Stimulated activated CD8-positive, alpha-beta memory T cell treated with anti-CD3 and anti-CD28 coated beads, Interleukin-4, amount 100 ng/mL, for 4 hours (primary cell): Measurements from ENCODE around the gene PDIA5.

Source experiments
- DNase-seq, 2 donors: peaks; one replicate each; pipeline ENCODE4 v3.0.0-alpha.2; 2020; ENCODE audit warnings: low read depth in 2 of 2, low spot score in 1 of 2

The PDIA5 gene

DNA sequence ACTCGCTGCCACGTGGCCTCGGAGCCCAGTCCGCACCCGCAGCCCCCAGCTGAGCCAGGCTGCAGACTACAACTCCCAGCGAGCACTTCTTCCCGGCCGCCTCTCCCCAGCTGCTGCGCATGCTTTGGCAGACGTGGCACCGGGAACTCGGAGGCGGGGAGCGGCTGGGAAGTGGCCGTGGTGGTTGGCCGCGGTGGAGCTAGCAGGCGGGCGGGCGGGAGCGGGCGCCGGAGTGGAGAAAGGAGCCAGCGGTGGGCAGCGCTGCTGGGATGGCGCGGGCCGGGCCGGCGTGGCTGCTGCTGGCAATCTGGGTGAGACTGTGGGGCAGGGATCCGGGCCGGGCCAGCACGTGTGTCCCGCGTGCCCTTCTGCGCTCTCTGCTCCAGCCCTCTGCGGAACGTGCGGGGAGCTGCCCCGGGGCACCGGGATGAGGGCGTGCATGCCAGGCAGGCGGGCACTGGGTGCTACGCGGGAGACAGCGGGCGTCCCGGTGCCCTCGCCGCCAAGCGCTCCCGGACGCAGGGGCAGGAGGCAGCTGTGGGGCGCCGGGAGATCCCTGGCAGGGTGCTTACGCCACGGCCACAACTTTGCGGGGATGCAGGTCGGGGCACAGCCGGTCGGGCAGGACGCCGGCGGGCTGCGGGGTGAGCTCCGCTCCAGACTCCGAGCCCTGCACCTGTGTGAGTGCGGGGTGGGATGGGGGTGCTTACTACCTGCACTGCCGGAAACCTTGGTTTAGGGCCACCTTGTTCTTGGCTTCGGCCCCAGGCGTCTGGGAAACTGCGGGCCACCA is at the start of gene PDIA5:
TSS of gene PDIA5 (plus strand) at position 130 of the 793 bp plus-strand sequence. CDS start at position 270, 140 bp downstream.
- DNase-seq, result peak; percentile 44 to 57

GRCh38 chr3:123018683-123019082 is 48.1 kb upstream of the PDIA5 start:
- no peak for DNase-seq

GRCh38 chr3:123019161-123019560 is 47.7 kb upstream of the PDIA5 start:
- DNase-seq, result no peak

GRCh38 chr3:123019591-123019990 is 47.2 kb upstream of the PDIA5 start:
- DNase-seq, result no peak

DNA sequence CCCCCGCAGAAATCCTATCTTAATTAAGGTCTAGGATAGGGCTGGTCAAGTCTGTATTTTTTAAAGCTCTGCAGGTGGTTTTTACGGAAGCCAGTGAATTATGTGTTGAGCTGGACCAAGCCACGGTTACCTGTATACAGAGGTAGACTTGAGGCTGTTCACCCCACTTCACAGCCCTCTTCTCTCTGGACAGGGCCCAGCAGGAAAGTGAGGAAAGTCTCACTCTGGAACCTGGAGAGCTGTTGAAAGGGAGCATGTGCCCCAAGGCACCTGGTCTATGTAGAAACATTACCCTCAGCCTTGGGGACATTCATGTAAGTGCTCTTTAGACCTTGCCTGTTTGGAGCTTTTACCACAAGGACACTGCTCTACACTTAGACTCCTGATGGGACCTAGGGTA is 46.1 kb upstream of the PDIA5 start:
- DNase-seq, result no peak

GRCh38 chr3:123021388-123021787 is 45.4 kb upstream of the PDIA5 start:
- no peak for DNase-seq

DNA sequence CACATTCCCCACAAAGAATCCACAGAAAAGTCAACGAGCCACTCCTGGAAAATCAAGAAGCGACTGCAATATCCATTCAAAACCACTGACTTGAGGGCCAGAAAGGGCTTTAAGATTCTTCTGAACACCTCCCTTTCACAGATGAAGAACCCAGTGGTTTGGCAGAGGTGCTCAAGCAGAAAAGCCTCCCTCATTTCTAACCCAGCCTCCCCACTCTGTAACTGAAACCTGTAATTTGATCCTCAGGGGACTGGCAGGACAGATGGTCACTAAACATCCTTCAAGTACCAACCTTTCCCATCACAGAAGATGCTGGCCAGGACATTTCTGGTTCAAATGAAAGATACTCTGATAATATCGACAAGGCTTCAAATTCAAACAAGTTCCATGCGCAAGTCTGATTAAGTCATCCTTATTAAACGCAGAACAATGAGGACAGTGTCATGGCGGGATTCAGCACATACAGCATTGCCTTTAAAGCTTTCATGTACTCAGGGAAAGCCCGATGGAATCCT is 44.8 kb upstream of the PDIA5 start:
- no peak for DNase-seq

GRCh38 chr3:123024056-123024455 is 42.8 kb upstream of the PDIA5 start:
- DNase-seq, result no peak

DNA sequence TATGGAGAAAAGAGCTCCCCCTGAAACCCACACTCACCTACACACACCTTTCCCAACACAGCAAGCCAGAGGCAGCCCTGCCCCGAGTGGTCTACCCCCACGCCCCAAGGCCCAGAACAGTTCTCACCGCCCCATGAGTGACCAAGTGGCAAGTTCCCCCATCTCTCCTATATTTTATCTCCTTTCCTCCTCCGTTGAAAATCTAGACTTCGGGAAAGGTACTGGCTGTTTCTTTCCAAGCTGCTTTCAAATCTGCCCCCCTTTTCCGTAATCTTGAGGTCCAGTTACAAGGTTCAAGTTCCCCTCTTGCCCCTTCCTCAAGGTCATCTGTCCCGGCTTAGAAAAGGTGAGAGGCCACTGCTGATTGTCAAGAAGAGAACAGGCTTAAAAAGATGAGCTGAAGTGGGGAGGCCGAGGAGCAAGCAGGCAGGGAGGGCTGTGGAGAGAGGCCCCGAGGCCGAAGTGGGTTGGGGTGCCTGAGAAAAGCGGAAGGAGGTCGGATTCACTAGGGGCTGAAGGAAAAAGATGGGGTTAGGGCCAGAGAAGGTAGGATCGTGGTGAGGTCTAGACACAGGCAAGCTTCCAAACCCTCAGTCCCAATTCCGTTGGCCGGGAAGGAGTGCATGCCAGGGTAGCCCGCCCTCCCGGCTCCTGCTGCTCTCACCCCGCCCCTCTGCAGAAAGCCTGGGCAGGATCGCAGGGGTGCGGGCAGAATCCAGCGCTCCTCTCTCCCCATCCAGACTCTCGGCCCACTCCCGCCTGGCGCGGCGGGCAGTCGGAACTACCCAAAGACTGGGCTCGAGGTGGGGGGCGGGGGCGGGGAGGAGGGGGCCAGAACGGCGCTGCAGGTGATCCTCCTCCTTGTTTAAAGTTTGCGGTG is 40.9 kb upstream of the PDIA5 start:
- DNase-seq, result no peak

- no peak for DNase-seq
Measured at GRCh38 chr3:123026565-123027291, 40.1 kb upstream of the PDIA5 start.

GRCh38 chr3:123027292-123028232 is 39.3 kb upstream of the PDIA5 start, which contains the start of gene SEMA5B:
Gene SEMA5B, minus strand, starts transcription at chr3:123027763. Its CDS starts 66,500 bp downstream, at chr3:122961263.
- DNase-seq, result no peak

DNA sequence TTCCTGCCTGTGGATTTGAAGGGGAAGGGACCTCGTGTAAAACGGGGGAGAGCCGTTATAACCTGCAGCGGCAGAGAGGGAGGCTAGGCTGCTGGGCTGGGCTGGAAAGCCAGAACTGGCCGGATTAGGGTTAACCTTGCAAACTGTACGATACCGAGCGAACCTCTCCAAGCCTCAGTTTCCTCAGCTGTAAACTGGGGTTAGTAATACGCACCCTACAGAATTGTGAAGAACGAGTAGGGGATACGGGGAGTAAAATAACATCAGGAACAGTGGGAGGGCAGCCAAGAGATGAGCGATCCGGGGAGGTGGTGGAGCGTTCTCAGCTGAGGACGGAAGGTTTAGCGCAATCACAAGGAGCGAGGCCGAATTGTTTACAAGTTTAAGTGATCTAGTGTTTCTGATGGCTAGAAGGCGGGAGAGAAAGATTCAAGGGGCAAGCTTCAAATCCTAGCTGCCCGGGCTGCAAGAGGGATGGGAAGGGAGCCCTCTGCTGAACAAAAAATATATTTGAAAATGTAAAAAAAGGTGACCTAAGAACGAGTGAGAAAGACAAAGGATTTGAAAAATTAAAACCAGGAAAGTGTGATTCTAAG is 38.5 kb upstream of the PDIA5 start:
- no peak for DNase-seq

- no peak for DNase-seq
Measured at GRCh38 chr3:123031051-123031450, 35.8 kb upstream of the PDIA5 start.

GRCh38 chr3:123032057-123032456 is 34.8 kb upstream of the PDIA5 start:
- DNase-seq, result no peak

GRCh38 chr3:123034120-123034519 is 32.7 kb upstream of the PDIA5 start:
- DNase-seq, result no peak

GRCh38 chr3:123034996-123035395 is 31.8 kb upstream of the PDIA5 start:
- DNase-seq, result no peak

- DNase-seq, result no peak
Measured at GRCh38 chr3:123036352-123037014, 30.3 kb upstream of the PDIA5 start.

DNA sequence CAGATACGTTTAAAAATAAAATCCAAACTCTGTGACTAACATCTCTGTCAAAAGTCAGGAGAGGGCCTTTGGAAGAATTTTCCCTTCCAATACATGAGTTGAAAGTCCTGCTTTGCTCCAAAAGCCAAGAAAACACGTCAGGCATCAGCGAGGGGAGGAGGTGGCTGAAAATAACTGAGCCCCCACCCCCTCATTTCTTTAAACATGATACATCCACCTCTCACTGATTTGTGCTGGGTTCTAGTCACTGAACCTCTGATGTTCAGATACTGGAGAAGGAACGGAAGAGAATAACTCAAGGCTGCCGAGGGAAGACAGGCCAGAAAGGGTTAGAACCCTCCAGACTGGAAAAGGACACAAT is 29.8 kb upstream of the PDIA5 start:
- DNase-seq, result no peak

DNA sequence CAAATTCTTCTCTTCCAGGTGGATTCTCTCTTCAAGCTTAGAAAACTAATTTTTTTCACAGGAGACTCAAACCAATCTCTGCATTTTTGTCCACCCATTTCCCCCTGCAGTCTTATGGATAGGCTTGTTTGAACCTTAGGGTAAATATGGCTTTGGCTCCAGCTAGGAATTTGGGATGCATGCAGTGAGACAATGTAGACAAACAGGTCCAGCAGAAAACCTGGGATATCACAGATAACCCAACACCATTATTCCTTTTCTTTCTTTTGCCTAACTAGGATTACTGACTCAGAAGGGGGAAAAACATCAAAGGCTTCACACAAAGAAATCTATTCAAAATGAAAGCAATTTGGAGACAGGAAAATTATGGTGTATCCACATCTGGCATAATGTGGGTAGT is 28.1 kb upstream of the PDIA5 start:
- no peak for DNase-seq
